Lower leg skin (tissue), 4 donors: Measurements from ENCODE around the gene SIX5. TPM values are rescaled to one million over a fixed set of nuclear protein-coding genes. Genes with fewer than 3 reads are reported as not detected.
"Not testable (repeated sequence)": the region's sequence is repeated elsewhere in the genome, so short reads cannot be mapped to it uniquely, and the experiment has no call there.

Source experiments
- DNase-seq, 2 donors: peaks; one replicate each; pipeline ENCODE4 v3.0.0-alpha.2; 2019; ENCODE audit warnings: low spot score in 2 of 2
- H3K4me3 ChIP-seq: fragments of 200-600 bp; sonication (generic); 2 replicates; pipeline ENCODE4 v1.5.1; 2017; ENCODE audit warnings: mild to moderate bottlenecking, low read depth; ENCODE audit not compliant: poor library complexity, severe bottlenecking
- CTCF ChIP-seq, 3 donors: fragments of 450-650 bp; IDR thresholded peaks; one replicate each; pipeline ENCODE4 v1.5.1; 2016; ENCODE audit warnings: antibody characterized with exemption in 3 of 3, mild to moderate bottlenecking in 3 of 3, moderate library complexity in 2 of 3
- POLR2A ChIP-seq, 2 donors: fragments of 450-650 bp; IDR thresholded peaks; one replicate each; pipeline ENCODE4 v1.6.1; 2016 to 2017; ENCODE audit warnings: antibody characterized with exemption in 2 of 2, mild to moderate bottlenecking in 1 of 2, moderate library complexity in 1 of 2
- WGBS, 2 donors: methylation state at CpG; one replicate each; pipeline ENCODE4 v1.1.5; 2018; 5-methylcytosine and 5-hydroxymethylcytosine counted together
- intact Hi-C: fragments of 100-400 bp; cut with DNase I; formaldehyde crosslinking; loops from one replicate; pipeline ENCODE4 v1.15.0; 2023; ENCODE audit warnings: low total_unique reads
- total RNA-seq, 4 donors: library from RNA; depleted of rRNA; stranded (reverse); fragments of >200 nt; gene quantifications; one replicate each; pipeline ENCODE4 v1.1.0, GENCODE V29; 2016

Gene SIX5
- total RNA-seq, 4 donors from 2014 or later: 12.6 to 17.3 (median 13.8) TPM

GRCh38 chr19:45805719-45806118 is 36.7 kb upstream of the SIX5 start:
- DNase-seq: no peak
- intact Hi-C loops: no loop called here
- no peak overlapping the region for H3K4me3 ChIP-seq
- no peak for TF ChIP-seq CTCF (IDR thresholded peaks at IDR 0.05)
- no peak for TF ChIP-seq POLR2A (IDR thresholded peaks at IDR 0.05)

DNA sequence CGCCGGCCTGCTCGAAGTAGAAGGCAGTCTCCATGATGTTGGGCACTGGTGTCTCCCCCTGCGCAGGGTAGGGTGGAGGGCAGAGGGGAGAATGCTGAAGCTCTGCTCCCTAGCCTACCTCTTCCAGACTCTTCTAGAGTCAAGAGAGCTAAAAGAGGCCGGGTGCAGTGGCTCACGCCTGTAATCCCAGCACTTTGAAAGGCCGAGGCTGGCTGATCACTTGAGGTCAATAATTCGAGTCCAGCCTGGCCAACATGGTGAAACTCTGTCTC is 35.8 kb upstream of the SIX5 start:
- no peak for DNase-seq
- TF ChIP-seq POLR2A (IDR thresholded peaks at IDR 0.05) (no peak), CTCF (IDR thresholded peaks at IDR 0.05) (no peak)
- intact Hi-C loops: no loop called here
- WGBS, 2 donors: 87 to 90% methylated on average over 8 of the region's 8 CpGs
- no peak overlapping the region for H3K4me3 ChIP-seq

GRCh38 chr19:45804140-45804958 is 35.3 kb upstream of the SIX5 start:
- no peak overlapping the region for H3K4me3 ChIP-seq
- TF ChIP-seq POLR2A (IDR thresholded peaks at IDR 0.05) (no peak), CTCF (IDR thresholded peaks at IDR 0.05) (no peak)
- DNase-seq: no peak
- 89 to 93% methylated on average over 57 of the region's 57 CpGs for WGBS, 2 donors
- intact Hi-C loops: no loop called here

GRCh38 chr19:45801603-45802175 is 32.6 kb upstream of the SIX5 start:
- WGBS, 2 donors: 77 to 87% methylated on average over 7 of the region's 7 CpGs
- H3K4me3 ChIP-seq: no peak overlapping the region
- intact Hi-C loops: no loop called here
- no peak for TF ChIP-seq POLR2A (IDR thresholded peaks at IDR 0.05)
- no peak for DNase-seq

GRCh38 chr19:45800070-45800553 is 31.1 kb upstream of the SIX5 start:
- no peak for DNase-seq
- WGBS, 2 donors: 76 to 77% methylated on average over 8 of the region's 8 CpGs
- H3K4me3 ChIP-seq: no peak overlapping the region
- intact Hi-C loops: no loop called here
- TF ChIP-seq POLR2A (IDR thresholded peaks at IDR 0.05) (no peak), CTCF (IDR thresholded peaks at IDR 0.05) (no peak)

GRCh38 chr19:45799541-45799940 is 30.5 kb upstream of the SIX5 start:
- 52 to 57% methylated on average over 5 of the region's 5 CpGs for WGBS, 2 donors
- DNase-seq, H3K4me3 ChIP-seq, intact Hi-C loops: not testable (repeated sequence)
